ENCODE data around the gene STAP1. TPM values are rescaled to one million over a fixed set of nuclear protein-coding genes. Genes with fewer than 3 reads are reported as not detected.

The STAP1 gene
- total and polyA plus RNA-seq, 4 donors: 0.03 to 0.51 (median 0.29) TPM

- Histone ChIP-seq H3K4me3 (ENCODE audit: low read depth in 1 of 3, low read length in 3 of 3) (no peak overlapping the region), H3K9me3 (ENCODE audit: control insufficient read depth in 4 of 4, low read length in 3 of 4) (no peaks in the 10 kb centered on the region), H3K36me3 (ENCODE audit: control insufficient read depth in 4 of 4, insufficient read depth in 3 of 4, low read depth in 1 of 4, low read length in 3 of 4) (peaks cover 4 to 15% (median 8%) of the 10 kb centered on the region in 4 donors), H3K27ac (ENCODE audit: low read depth in 1 of 2, low read length in 2 of 2) (no peak overlapping the region), H3K9ac (ENCODE audit: low read depth in 1 of 2, low read length in 2 of 2) (no peak overlapping the region), H3K27me3 (ENCODE audit: control insufficient read depth in 4 of 4, insufficient read depth in 4 of 4, low read length in 3 of 4) (no peaks in the 10 kb centered on the region), H3K4me1 (ENCODE audit: control insufficient read depth in 4 of 4, insufficient read depth in 4 of 4, low read length in 3 of 4) (no peaks in the 10 kb centered on the region)
- TF ChIP-seq NR2F2 (IDR thresholded peaks at IDR 0.05) (no peak), YY1 (IDR thresholded peaks at IDR 0.05) (no peak), RXRA (IDR thresholded peaks at IDR 0.05) (no peak), CTCF (IDR thresholded peaks at IDR 0.05; ENCODE audit: low read depth, low read length, missing input control) (no peak), ATF3 (IDR thresholded peaks at IDR 0.05) (no peak), HNF4A (conservative IDR thresholded peaks at IDR 0.05) (no peak), TAF1 (conservative IDR thresholded peaks at IDR 0.05) (no peak), GABPA (IDR thresholded peaks at IDR 0.05 in 1 of 2, conservative IDR thresholded peaks at IDR 0.05 in 1 of 2) (no peak), EGR1 (IDR thresholded peaks at IDR 0.05; ENCODE audit: low read depth in 2 of 2) (no peak), RAD21 (IDR thresholded peaks at IDR 0.05) (no peak), ZBTB33 (IDR thresholded peaks at IDR 0.05) (no peak), SP1 (IDR thresholded peaks at IDR 0.05) (no peak), MAX (IDR thresholded peaks at IDR 0.05) (no peak), FOXA1 (IDR thresholded peaks at IDR 0.05) (no peak), REST (IDR thresholded peaks at IDR 0.05) (no peak), JUND (IDR thresholded peaks at IDR 0.05) (no peak), HNF4G (IDR thresholded peaks at IDR 0.05) (no peak), FOXA2 (IDR thresholded peaks at IDR 0.05) (no peak)
- DNase-seq (ENCODE audit: low spot score): no peak
- WGBS: 86% methylated on average over 2 of the region's 2 CpGs
Measured at GRCh38 chr4:67522230-67522629, 36.3 kb upstream of the STAP1 start.
